ENCODE measurements around the gene PCP4L1. TPM values are rescaled to one million over a fixed set of nuclear protein-coding genes. Genes with fewer than 3 reads are reported as not detected.

The PCP4L1 gene
- total RNA-seq, 1 experiment from 2014 or later = 1.2 TPM

DNA sequence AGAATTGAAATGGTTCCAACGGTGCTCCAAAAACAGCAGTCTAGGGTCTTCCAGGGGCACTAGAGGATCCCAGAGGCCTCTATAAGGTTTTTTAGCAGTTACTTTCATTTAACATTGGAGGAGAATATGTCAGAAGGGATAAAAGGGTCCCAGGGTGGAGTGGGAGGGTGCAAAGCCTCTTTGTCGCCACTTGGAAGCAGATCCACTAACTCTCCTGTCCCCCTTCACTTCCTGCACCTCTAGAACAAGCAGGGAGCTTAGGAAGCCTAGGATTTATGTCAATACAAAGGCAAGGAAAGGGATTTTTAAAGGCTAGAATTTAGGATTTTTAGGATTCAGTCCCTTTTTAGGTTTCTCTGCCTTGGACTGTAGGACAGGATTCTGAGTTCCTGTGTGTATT lies 8.3 kb downstream of the PCP4L1 start (continued):
- TF ChIP-seq ZBTB21 (CRISPR knock-in tag; IDR thresholded peaks at IDR 0.05; ENCODE audit: borderline replicate concordance) (no peak), ZNF317 (CRISPR knock-in tag; IDR thresholded peaks at IDR 0.05; ENCODE audit: borderline replicate concordance, low read depth) (no peak), ETV6 (CRISPR knock-in tag; IDR thresholded peaks at IDR 0.05) (no peak), FOXK1 (CRISPR knock-in tag; IDR thresholded peaks at IDR 0.05) (no peak), KAT7 (CRISPR knock-in tag; IDR thresholded peaks at IDR 0.05; ENCODE audit: borderline replicate concordance) (no peak), RORB (CRISPR knock-in tag; IDR thresholded peaks at IDR 0.05) (no peak), TEAD4 (CRISPR knock-in tag; IDR thresholded peaks at IDR 0.05) (no peak), ZNF396 (CRISPR knock-in tag; IDR thresholded peaks at IDR 0.05; ENCODE audit: borderline replicate concordance) (no peak), OVOL2 (CRISPR knock-in tag; IDR thresholded peaks at IDR 0.05; ENCODE audit: borderline replicate concordance) (no peak)
- TF ChIP-seq, protein P1, sequence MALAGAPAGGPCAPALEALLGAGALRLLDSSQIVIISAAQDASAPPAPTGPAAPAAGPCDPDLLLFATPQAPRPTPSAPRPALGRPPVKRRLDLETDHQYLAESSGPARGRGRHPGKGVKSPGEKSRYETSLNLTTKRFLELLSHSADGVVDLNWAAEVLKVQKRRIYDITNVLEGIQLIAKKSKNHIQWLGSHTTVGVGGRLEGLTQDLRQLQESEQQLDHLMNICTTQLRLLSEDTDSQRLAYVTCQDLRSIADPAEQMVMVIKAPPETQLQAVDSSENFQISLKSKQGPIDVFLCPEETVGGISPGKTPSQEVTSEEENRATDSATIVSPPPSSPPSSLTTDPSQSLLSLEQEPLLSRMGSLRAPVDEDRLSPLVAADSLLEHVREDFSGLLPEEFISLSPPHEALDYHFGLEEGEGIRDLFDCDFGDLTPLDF (CRISPR knock-in tag; IDR thresholded peaks at IDR 0.05) = no peak
- TF ChIP-seq, protein P2, sequence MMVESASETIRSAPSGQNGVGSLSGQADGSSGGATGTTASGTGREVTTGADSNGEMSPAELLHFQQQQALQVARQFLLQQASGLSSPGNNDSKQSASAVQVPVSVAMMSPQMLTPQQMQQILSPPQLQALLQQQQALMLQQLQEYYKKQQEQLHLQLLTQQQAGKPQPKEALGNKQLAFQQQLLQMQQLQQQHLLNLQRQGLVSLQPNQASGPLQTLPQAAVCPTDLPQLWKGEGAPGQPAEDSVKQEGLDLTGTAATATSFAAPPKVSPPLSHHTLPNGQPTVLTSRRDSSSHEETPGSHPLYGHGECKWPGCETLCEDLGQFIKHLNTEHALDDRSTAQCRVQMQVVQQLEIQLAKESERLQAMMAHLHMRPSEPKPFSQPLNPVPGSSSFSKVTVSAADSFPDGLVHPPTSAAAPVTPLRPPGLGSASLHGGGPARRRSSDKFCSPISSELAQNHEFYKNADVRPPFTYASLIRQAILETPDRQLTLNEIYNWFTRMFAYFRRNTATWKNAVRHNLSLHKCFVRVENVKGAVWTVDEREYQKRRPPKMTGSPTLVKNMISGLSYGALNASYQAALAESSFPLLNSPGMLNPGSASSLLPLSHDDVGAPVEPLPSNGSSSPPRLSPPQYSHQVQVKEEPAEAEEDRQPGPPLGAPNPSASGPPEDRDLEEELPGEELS (CRISPR knock-in tag; IDR thresholded peaks at IDR 0.05) = no peak
- TF ChIP-seq, protein P3, sequence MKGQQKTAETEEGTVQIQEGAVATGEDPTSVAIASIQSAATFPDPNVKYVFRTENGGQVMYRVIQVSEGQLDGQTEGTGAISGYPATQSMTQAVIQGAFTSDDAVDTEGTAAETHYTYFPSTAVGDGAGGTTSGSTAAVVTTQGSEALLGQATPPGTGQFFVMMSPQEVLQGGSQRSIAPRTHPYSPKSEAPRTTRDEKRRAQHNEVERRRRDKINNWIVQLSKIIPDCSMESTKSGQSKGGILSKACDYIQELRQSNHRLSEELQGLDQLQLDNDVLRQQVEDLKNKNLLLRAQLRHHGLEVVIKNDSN (CRISPR knock-in tag; IDR thresholded peaks at IDR 0.05) = no peak

DNA sequence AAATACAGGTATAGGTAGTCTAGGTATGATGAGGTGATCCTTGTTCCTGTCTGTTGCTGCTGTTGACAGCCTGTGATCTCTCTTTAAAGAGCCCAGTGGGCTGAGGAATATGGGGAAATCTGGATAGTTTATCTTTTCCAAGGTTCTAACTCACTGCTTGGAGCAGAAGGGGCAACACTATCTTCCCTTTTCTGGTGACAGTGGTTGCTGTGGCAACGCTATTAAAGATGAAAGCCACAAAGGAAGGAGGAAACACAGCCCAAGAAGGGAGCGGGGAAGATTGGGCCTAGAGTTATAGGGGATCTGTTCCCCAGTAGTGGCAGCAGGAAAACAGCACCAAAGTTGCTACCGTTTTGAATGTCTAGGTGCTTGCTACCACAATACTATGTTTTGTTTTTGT lies 8.8 kb downstream of the PCP4L1 start:
- TF ChIP-seq, protein P4, sequence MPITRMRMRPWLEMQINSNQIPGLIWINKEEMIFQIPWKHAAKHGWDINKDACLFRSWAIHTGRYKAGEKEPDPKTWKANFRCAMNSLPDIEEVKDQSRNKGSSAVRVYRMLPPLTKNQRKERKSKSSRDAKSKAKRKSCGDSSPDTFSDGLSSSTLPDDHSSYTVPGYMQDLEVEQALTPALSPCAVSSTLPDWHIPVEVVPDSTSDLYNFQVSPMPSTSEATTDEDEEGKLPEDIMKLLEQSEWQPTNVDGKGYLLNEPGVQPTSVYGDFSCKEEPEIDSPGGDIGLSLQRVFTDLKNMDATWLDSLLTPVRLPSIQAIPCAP (CRISPR knock-in tag; IDR thresholded peaks at IDR 0.05) = no peak
- peak; percentile 32; the same call in 1 of the 2 replicates for ATAC-seq
- H3K4me1 Mint-ChIP-seq = peaks cover 12% of the 10 kb centered on the region
- DNase-seq (ENCODE audit: low spot score) = no peak
- peak overlapping the region; percentile 84 for H3K27ac Mint-ChIP-seq
- no peaks in the 10 kb centered on the region for H3K9me3 Mint-ChIP-seq
- no peaks in the 10 kb centered on the region for H3K36me3 Mint-ChIP-seq
- POLR2A ChIA-PET = no interaction called here
- CTCF ChIA-PET = interaction anchor here (0.7 to 3.3 kb wide), 3 partner anchors 39 to 90 kb away, joined by 3 to 18 read pairs (median 7); partner anchors contain the start of gene TOMM40L
- H3K4me3 Mint-ChIP-seq = no peak overlapping the region
- H3K27me3 Mint-ChIP-seq (ENCODE audit: low read depth) = peaks cover 14% of the 10 kb centered on the region

DNA sequence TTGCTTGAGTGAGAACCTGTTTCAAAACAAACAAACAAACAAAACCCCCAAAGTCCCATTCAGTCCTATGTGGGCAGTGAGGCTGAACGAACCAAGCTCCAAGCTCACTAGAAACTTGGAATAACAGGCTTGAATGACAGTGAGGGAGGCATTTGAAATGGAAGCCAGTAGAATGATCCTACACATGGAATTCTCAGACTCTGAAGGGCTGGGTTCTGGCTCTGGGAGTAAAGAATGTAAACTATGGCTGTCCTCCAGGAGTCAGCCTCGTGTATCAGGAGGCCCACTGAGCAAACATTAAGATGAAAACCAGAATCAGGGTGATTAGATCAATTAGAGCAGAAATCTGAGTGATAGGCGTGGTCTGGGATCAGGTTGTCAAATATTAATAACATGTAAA lies 14.9 kb downstream of the PCP4L1 start:
- CTCF ChIA-PET = interaction anchor here (1.1 kb wide), 1 partner anchor 15 kb away, joined by 7 read pairs; the partner anchor contains the start of gene PCP4L1

More for the DNA sequence above, 14.9 kb downstream of the PCP4L1 start:
- H3K27me3 Mint-ChIP-seq (ENCODE audit: low read depth) = peaks cover 5% of the 10 kb centered on the region
- no peaks in the 10 kb centered on the region for H3K4me1 Mint-ChIP-seq
- ATAC-seq (no peak), DNase-seq (ENCODE audit: low spot score) (no peak)
- no peaks in the 10 kb centered on the region for H3K9me3 Mint-ChIP-seq
- TF ChIP-seq GABPB1 (CRISPR knock-in tag; IDR thresholded peaks at IDR 0.05) (no peak), SP1 (CRISPR knock-in tag; conservative IDR thresholded peaks at IDR 0.05) (no peak), SOX15 (CRISPR knock-in tag; IDR thresholded peaks at IDR 0.05) (no peak), CREB1 (CRISPR knock-in tag; IDR thresholded peaks at IDR 0.05) (no peak), ZNF423 (CRISPR knock-in tag; IDR thresholded peaks at IDR 0.05) (no peak), SMAD4 (CRISPR knock-in tag; IDR thresholded peaks at IDR 0.05) (no peak), ZNF396 (CRISPR knock-in tag; IDR thresholded peaks at IDR 0.05; ENCODE audit: borderline replicate concordance) (no peak), RORB (CRISPR knock-in tag; IDR thresholded peaks at IDR 0.05) (no peak), TCF7 (CRISPR knock-in tag; IDR thresholded peaks at IDR 0.05; ENCODE audit: low read depth) (no peak), MYBL2 (CRISPR knock-in tag; IDR thresholded peaks at IDR 0.05) (no peak), ZNF317 (CRISPR knock-in tag; IDR thresholded peaks at IDR 0.05; ENCODE audit: borderline replicate concordance, low read depth) (no peak)
- TF ChIP-seq, protein P4 (CRISPR knock-in tag; IDR thresholded peaks at IDR 0.05) = no peak
- TF ChIP-seq, protein P5, sequence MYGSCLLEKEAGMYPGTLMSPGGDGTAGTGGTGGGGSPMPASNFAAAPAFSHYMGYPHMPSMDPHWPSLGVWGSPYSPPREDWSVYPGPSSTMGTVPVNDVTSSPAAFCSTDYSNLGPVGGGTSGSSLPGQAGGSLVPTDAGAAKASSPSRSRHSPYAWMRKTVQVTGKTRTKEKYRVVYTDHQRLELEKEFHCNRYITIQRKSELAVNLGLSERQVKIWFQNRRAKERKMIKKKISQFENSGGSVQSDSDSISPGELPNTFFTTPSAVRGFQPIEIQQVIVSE (CRISPR knock-in tag; IDR thresholded peaks at IDR 0.05; ENCODE audit: borderline replicate concordance) = no peak
- TF ChIP-seq, protein P6, sequence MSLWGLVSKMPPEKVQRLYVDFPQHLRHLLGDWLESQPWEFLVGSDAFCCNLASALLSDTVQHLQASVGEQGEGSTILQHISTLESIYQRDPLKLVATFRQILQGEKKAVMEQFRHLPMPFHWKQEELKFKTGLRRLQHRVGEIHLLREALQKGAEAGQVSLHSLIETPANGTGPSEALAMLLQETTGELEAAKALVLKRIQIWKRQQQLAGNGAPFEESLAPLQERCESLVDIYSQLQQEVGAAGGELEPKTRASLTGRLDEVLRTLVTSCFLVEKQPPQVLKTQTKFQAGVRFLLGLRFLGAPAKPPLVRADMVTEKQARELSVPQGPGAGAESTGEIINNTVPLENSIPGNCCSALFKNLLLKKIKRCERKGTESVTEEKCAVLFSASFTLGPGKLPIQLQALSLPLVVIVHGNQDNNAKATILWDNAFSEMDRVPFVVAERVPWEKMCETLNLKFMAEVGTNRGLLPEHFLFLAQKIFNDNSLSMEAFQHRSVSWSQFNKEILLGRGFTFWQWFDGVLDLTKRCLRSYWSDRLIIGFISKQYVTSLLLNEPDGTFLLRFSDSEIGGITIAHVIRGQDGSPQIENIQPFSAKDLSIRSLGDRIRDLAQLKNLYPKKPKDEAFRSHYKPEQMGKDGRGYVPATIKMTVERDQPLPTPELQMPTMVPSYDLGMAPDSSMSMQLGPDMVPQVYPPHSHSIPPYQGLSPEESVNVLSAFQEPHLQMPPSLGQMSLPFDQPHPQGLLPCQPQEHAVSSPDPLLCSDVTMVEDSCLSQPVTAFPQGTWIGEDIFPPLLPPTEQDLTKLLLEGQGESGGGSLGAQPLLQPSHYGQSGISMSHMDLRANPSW (CRISPR knock-in tag; conservative IDR thresholded peaks at IDR 0.05; ENCODE audit: low read depth) = no peak
- TF ChIP-seq, protein P7, sequence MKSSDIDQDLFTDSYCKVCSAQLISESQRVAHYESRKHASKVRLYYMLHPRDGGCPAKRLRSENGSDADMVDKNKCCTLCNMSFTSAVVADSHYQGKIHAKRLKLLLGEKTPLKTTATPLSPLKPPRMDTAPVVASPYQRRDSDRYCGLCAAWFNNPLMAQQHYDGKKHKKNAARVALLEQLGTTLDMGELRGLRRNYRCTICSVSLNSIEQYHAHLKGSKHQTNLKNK (CRISPR knock-in tag; IDR thresholded peaks at IDR 0.05) = no peak
- POLR2A ChIA-PET = no interaction called here
- no peaks in the 10 kb centered on the region for H3K36me3 Mint-ChIP-seq
- no peak overlapping the region for H3K27ac Mint-ChIP-seq
- H3K4me3 Mint-ChIP-seq = no peak overlapping the region

All from WTC11 (cell line).